Superior temporal gyrus (tissue), 1 donor: Measurements from ENCODE around the gene COMMD4.

Source experiments
- DNase-seq: peaks from one replicate; pipeline ENCODE4 v3.0.0-alpha.2; 2016; ENCODE audit errors: extremely low spot score

COMMD4 gene

GRCh38 chr15:75356006-75356405 lies 20.1 kb downstream of the COMMD4 start:
- no peak for DNase-seq

DNA sequence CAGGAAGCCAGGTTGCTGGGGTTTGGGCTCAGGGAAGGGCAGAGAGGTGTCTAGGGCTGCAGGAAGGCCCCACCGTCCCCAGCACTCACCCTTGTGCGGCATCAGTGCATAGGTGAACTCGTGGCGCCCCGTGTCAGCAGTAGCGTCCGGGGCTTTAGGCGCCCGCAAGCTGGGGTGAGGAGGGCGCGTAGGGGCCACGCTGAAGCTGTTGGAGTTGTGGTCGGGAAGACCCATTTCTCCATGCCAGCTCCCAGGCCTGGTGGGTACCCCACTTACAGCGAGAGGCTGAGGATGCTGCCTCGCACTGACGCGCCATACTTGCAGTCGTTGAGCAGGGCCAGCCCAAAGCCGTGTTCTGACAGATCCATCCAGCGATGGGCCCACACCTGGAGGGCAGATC lies 20.7 kb downstream of the COMMD4 start:
- no peak for DNase-seq

GRCh38 chr15:75357976-75358673 lies 22.3 kb downstream of the COMMD4 start:
- no peak for DNase-seq

DNA sequence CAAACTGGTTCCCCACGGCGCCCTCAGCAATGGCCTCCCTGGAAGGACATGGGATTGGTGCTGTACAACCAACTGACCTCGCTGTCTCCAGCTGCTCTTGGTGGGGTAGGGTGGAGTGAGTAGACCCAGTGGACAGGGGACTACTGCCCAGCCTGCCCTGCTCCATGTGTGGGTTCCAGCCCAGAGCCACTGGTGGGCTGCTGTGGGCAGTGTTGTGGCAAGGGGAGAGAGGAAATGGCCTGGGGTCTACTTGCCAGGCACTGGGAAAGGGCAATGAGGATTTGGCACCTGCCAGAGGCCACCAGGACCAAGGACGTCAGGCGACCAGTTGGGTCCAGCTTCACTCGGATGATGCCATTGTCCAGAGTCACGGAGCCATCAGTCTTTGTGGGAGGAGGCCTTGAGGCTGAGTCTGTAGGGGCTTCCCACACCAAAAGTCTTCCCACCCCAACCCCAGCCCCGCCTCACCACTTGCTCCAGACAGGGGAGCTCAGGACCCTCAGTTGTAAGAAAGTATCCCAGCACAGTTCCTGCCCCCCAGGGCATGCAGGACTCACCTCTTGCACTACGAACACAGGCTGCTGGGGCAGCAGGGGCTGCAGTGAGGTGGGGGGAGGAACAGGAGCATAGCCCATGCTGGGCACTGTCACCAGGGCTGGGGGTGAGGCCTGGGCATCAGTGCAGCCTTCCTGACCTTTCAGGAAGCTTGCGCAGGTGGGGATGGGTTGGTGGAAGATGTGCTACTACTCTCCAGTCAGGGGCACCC lies 23.1 kb downstream of the COMMD4 start:
- DNase-seq = no peak

GRCh38 chr15:75359537-75360250 lies 23.8 kb downstream of the COMMD4 start:
- DNase-seq = no peak

DNA sequence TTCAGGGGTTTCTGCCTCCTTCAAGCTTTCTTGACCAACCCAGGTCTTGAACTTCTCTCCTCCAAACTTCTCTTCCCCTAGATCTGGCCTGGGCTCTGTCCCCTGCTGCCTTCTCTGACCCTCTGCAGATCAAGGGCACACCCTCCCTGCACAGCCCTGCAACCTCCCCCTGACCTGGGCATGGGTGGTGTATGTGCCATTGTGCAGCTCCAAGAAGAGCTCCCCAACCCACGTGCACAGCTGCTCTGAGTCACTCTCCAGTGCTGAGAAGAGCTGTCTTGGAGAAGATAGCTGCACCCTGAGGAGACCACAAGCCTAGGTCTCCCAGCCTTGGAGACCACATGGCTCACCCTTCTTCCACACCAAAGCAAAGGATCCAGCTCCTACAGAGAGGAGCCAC lies 24.5 kb downstream of the COMMD4 start:
- no peak for DNase-seq

DNA sequence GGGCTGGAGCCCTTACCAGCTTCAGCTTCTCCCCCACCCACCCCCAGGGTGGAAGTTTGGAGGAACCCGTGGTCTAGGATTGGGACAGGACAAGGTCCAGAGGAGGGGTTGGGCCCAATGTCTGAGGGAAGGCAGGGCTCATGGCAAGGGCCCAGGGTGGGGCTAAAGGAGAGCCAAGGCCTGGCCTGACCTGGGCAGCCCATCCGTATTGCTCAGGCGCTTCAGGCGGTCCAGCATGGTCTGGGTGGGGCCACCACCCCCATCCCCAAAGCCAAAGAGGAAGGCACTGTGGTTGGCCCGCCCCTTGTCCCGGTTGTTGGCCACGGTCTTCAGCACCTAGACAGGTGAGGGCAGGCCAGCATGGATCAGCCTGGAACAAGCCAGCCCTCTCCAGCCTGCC lies 25.0 kb downstream of the COMMD4 start:
- no peak for DNase-seq

GRCh38 chr15:75361361-75361988 lies 25.6 kb downstream of the COMMD4 start:
- no peak for DNase-seq

DNA sequence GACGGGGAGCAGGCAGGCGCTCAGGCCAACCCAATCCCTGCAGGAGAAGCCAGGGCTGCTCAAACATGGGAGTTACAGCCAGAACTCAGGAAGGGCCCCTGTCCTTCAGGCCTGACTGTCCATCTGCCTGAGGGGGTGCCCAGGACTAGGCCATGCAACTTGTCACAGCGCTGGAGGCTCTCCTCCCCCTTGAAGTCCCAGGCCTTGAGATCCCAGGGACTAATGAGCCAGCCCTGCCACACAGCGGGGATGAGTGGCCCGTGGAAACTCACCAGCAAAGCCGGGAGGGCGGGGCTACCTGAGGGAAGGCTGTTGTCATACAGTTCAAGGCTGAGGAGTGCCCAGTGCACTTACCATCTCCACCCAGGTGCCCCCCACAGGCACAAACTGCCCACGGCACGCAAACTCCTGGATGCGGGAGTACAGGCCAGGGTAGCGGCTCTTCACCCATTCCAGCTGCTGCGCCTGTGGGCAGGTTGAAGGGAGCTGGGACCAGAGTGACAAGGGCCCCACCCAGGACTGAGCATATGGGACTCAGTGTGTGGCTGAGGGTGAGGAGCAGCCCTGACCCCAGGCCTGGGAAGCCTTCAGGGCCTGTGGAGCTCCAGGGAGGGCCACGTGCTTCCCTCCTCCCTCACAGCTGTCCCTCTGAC lies 26.3 kb downstream of the COMMD4 start:
- DNase-seq = no peak

GRCh38 chr15:75362642-75363249 lies 26.9 kb downstream of the COMMD4 start:
- no peak for DNase-seq

DNA sequence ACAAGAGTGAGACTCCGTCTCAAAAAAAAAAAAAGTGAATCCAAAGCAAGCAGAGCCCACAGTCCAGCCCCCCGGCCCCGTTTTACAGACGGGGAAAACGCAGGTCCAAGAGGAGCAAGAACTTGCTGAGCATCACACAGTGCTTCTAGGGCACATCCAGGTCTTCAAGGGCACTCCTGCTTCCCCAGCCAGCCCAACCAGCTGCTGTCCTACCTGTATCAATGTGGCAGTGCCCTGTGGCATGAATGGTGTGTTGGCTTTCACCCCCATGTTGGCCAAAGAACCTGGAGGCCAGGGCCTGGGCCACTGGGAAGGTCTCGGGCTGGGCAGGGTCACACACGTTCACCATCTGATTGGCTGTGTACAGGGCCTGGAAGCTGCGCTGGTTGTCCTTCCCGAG lies 27.9 kb downstream of the COMMD4 start:
- no peak for DNase-seq

GRCh38 chr15:75364881-75365280 lies 29.0 kb downstream of the COMMD4 start:
- DNase-seq = no peak

- no peak for DNase-seq
Measured at GRCh38 chr15:75366163-75366562, 30.3 kb downstream of the COMMD4 start.

- DNase-seq = no peak
Measured at GRCh38 chr15:75367006-75367405, 31.1 kb downstream of the COMMD4 start.

DNA sequence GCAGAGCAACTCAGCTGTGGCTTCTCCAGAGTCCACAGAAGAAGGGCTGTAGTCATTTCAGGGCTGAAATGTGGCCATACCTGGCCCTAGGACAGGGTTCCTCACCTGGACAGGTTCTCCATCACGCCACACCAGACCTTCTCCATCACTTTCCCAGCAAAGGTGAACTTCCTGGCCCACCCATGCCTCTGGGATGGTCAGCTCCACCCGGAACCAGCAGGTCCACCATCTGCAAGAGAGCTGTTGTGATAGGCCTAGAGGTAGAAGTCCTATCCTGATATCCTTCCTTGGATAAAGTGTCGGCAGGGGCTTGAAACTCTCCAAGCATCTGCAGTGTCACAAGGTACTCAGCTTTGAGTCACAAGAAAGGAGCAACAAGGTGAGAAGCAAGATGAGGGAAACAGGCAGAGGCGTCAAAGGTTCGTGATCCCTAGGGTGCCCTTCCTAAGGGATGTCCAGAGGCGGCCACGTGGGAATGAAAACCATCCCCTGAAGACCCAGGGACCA lies 31.6 kb downstream of the COMMD4 start:
- DNase-seq = no peak

DNA sequence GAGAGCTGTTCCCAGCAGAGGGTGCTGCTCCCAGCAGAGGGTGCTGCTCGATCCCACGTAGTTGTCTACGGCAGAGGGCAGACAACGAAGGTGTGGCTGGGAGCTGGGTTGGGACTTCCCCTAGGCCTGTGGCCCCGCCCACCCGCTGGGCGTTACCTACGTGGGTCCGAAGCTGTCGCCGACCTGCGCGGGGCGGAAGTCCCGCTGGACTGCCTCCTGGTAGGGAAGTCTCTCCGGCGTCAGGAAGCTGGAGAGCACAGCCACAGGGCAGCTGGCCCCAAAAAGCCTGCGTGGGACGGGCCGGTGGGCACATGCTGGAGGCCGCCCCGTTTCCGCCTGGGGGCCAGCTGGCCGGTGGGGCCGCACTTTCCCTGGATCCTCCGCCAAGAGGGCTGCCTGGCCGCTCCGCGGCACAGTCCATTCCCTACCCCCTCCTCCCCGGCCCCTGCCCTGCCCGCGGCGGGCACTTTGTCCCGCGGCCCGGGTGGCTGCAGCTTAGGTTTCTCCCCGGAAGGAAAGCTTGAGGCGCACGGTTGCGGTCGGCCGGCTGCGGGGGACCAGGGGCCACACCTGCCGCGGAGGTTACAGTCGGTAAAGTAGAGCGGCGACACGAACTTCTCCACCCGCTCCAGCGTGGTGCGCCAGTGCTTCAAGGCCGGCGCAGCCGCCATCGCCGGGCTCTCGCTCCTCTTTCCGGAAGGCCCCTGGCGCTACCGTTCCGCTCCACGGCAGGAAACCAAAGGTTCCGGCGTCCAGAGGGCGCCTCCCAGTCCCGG lies 32.2 kb downstream of the COMMD4 start, which contains the start of gene MAN2C1:
MAN2C1 (minus strand) TSS at position 695 of the 776 bp plus-strand sequence; CDS start at position 671, 24 bp downstream.
- DNase-seq = peak; percentile 89

GRCh38 chr15:75368689-75369239 lies 32.9 kb downstream of the COMMD4 start:
- no peak for DNase-seq

- DNase-seq = no peak
Measured at GRCh38 chr15:75369897-75370581, 34.2 kb downstream of the COMMD4 start.

GRCh38 chr15:75371486-75371885 lies 35.6 kb downstream of the COMMD4 start:
- no peak for DNase-seq
